Measurements from ENCODE around the gene AMOTL1. TPM values are rescaled to one million over a fixed set of nuclear protein-coding genes. Genes with fewer than 3 reads are reported as not detected.
"Not testable (repeated sequence)": the region's sequence is repeated elsewhere in the genome, so short reads cannot be mapped to it uniquely, and the experiment has no call there.

Gene AMOTL1
- polyA plus RNA-seq, 1 experiment = 43.7 TPM

DNA sequence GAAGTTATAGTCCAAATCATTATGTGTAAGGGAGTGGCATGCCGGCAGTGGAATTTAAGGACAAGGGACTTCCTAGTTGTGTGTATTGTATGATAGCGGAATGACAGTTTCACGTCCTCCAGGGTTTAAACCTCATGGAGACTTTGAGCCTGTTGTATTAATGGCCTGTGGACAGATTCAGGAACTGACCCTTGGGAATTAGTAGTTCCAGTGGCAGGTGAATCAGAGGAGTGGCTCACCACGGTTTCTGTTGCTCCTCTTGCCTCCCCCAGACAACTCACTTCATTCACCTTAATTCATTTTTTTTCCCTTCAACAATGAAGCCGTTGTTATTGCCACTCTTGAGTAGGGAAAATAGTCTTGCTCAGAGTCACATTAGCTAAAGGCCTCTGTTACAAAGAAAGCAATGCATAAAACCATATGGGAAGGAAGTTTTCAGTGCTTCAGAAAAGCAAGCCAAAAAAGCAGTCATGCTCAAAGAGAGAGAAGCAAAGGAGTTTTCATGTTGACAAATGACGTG, 22.6 kb downstream of the AMOTL1 start:
- TF ChIP-seq, protein P1, sequence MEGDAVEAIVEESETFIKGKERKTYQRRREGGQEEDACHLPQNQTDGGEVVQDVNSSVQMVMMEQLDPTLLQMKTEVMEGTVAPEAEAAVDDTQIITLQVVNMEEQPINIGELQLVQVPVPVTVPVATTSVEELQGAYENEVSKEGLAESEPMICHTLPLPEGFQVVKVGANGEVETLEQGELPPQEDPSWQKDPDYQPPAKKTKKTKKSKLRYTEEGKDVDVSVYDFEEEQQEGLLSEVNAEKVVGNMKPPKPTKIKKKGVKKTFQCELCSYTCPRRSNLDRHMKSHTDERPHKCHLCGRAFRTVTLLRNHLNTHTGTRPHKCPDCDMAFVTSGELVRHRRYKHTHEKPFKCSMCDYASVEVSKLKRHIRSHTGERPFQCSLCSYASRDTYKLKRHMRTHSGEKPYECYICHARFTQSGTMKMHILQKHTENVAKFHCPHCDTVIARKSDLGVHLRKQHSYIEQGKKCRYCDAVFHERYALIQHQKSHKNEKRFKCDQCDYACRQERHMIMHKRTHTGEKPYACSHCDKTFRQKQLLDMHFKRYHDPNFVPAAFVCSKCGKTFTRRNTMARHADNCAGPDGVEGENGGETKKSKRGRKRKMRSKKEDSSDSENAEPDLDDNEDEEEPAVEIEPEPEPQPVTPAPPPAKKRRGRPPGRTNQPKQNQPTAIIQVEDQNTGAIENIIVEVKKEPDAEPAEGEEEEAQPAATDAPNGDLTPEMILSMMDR (IDR thresholded peaks at IDR 0.05; ENCODE audit: low read depth, low read length) = no peak
- CTCF ChIA-PET = no interaction called here
- H3K9me3 ChIP-seq (ENCODE audit: control insufficient read depth, insufficient read depth, low read length) = no peaks in the 10 kb centered on the region
- H3K27ac ChIP-seq (ENCODE audit: low read depth, low read length) = no peak overlapping the region
- POLR2A ChIA-PET = no interaction called here
- no peak for DNase-seq (ENCODE audit: low read depth, low spot score)
- no peak overlapping the region for H3K4me3 ChIP-seq (ENCODE audit: low read depth, low read length)
- H3K27me3 ChIP-seq (ENCODE audit: control insufficient read depth, insufficient read depth, low read length) = no peaks in the 10 kb centered on the region

GRCh38 chr11:94791216-94791889, 23.2 kb downstream of the AMOTL1 start:
- CTCF ChIA-PET = no interaction called here
- H3K9me3 ChIP-seq (ENCODE audit: control insufficient read depth, insufficient read depth, low read length) = no peaks in the 10 kb centered on the region
- DNase-seq (ENCODE audit: low read depth, low spot score) = no peak
- POLR2A ChIA-PET = no interaction called here
- no peaks in the 10 kb centered on the region for H3K27me3 ChIP-seq (ENCODE audit: control insufficient read depth, insufficient read depth, low read length)
- H3K4me3 ChIP-seq (ENCODE audit: low read depth, low read length) = no peak overlapping the region
- no peak overlapping the region for H3K27ac ChIP-seq (ENCODE audit: low read depth, low read length)
- TF ChIP-seq, protein P1 (IDR thresholded peaks at IDR 0.05; ENCODE audit: low read depth, low read length) = no peak

DNA sequence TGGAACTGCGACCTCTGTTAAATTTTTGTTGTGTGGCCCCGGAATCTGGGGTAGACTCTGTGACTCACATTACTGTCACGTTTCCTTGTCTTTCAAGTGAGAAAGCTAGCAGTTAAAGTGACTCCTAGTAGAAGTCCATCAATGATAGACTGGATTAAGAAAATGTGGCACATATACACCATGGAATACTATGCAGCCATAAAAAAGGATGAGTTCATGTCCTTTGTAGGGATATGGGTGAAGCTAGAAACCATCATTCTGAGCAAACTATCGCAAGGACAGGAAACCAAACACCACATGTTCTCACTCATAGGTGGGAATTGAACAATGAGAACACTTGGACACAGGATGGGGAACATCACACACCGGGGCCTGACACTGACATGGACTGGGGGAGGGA, 23.8 kb downstream of the AMOTL1 start:
- POLR2A ChIA-PET; H3K9me3 ChIP-seq (ENCODE audit: control insufficient read depth, insufficient read depth, low read length); DNase-seq (ENCODE audit: low read depth, low spot score); H3K27ac ChIP-seq (ENCODE audit: low read depth, low read length); CTCF ChIA-PET; H3K4me3 ChIP-seq (ENCODE audit: low read depth, low read length); H3K27me3 ChIP-seq (ENCODE audit: control insufficient read depth, insufficient read depth, low read length): not testable (repeated sequence)

GRCh38 chr11:94792451-94792850, 24.3 kb downstream of the AMOTL1 start:
- H3K27ac ChIP-seq (ENCODE audit: low read depth, low read length) = no peak overlapping the region
- H3K4me3 ChIP-seq (ENCODE audit: low read depth, low read length) = no peak overlapping the region
- POLR2A ChIA-PET = no interaction called here
- DNase-seq (ENCODE audit: low read depth, low spot score) = no peak
- TF ChIP-seq, protein P1 (IDR thresholded peaks at IDR 0.05; ENCODE audit: low read depth, low read length) = no peak
- H3K27me3 ChIP-seq (ENCODE audit: control insufficient read depth, insufficient read depth, low read length) = no peaks in the 10 kb centered on the region
- CTCF ChIA-PET = no interaction called here
- H3K9me3 ChIP-seq (ENCODE audit: control insufficient read depth, insufficient read depth, low read length) = no peaks in the 10 kb centered on the region

GRCh38 chr11:94793002-94793401, 24.8 kb downstream of the AMOTL1 start:
- POLR2A ChIA-PET = no interaction called here
- TF ChIP-seq, protein P1 (IDR thresholded peaks at IDR 0.05; ENCODE audit: low read depth, low read length) = no peak
- DNase-seq (ENCODE audit: low read depth, low spot score) = no peak
- Histone ChIP-seq H3K4me3 (ENCODE audit: low read depth, low read length) (no peak overlapping the region), H3K27me3 (ENCODE audit: control insufficient read depth, insufficient read depth, low read length) (no peaks in the 10 kb centered on the region), H3K9me3 (ENCODE audit: control insufficient read depth, insufficient read depth, low read length) (no peaks in the 10 kb centered on the region), H3K27ac (ENCODE audit: low read depth, low read length) (peak overlapping the region; percentile 55)
- CTCF ChIA-PET = no interaction called here

All from AG04450 (cell line).